ENCODE data around the gene OLFML2A.

- no peak for TF ChIP-seq EZH2 (IDR thresholded peaks at IDR 0.05; ENCODE audit: insufficient read depth, poor library complexity, severe bottlenecking)
- no peak for TF ChIP-seq EZH2phosphoT487 (IDR thresholded peaks at IDR 0.05; ENCODE audit: insufficient read depth, low read depth)
Measured at GRCh38 chr9:124855566-124855943, 78.6 kb downstream of the OLFML2A start.
